Mesenchymal stem cell (in vitro differentiated cells and primary cell): ENCODE data around the gene KDM8.
"Not testable (repeated sequence)": the region's sequence is repeated elsewhere in the genome, so short reads cannot be mapped to it uniquely, and the experiment has no call there.

Experiments
- DNase-seq: peaks from one replicate; pipeline ENCODE4 v3.0.0-alpha.2; 2013
- H2AFZ ChIP-seq: one replicate; pipeline ENCODE4 v1.6.1; 2013; ENCODE audit warnings: low read depth, mild to moderate bottlenecking, control low read depth, inconsistent platforms, low read length, moderate library complexity
- H2AK5ac ChIP-seq: 2 replicates; pipeline ENCODE4 v1.6.1; 2013; ENCODE audit warnings: low read length, moderate library complexity, mild to moderate bottlenecking, inconsistent platforms; ENCODE audit not compliant: severe bottlenecking
- H2BK120ac ChIP-seq: one replicate; pipeline ENCODE4 v1.6.1; 2013; ENCODE audit warnings: low read depth, mild to moderate bottlenecking, inconsistent platforms, low read length, moderate library complexity
- H2BK12ac ChIP-seq, 2 experiments: one replicate each; pipeline ENCODE4 v1.6.1; 2013; ENCODE audit warnings: inconsistent platforms in 2 of 2, low read length in 2 of 2, mild to moderate bottlenecking in 2 of 2, moderate library complexity in 2 of 2, control low read depth in 1 of 2
- H2BK15ac ChIP-seq: one replicate; pipeline ENCODE4 v1.6.1; 2013; ENCODE audit warnings: mild to moderate bottlenecking, low read depth, inconsistent platforms; ENCODE audit not compliant: poor library complexity, severe bottlenecking
- H2BK5ac ChIP-seq: 2 replicates; pipeline ENCODE4 v1.6.1; 2013; ENCODE audit warnings: low read depth, mild to moderate bottlenecking, low read length, control low read depth, inconsistent platforms; ENCODE audit not compliant: poor library complexity, severe bottlenecking
- H3K14ac ChIP-seq, 2 experiments: one replicate each; pipeline ENCODE4 v1.6.1; 2013; ENCODE audit warnings: inconsistent platforms in 2 of 2, low read length in 2 of 2, control low read depth in 1 of 2, mild to moderate bottlenecking in 1 of 2, moderate library complexity in 1 of 2
- H3K18ac ChIP-seq, 2 experiments: one replicate each; pipeline ENCODE4 v1.6.1; 2013; ENCODE audit warnings: inconsistent platforms in 2 of 2, low read length in 2 of 2, control low read depth in 1 of 2, low read depth in 1 of 2, mild to moderate bottlenecking in 1 of 2
- H3K23ac ChIP-seq, 2 experiments: one replicate each; pipeline ENCODE4 v1.6.1; 2013; ENCODE audit warnings: inconsistent platforms in 2 of 2, low read length in 2 of 2, mild to moderate bottlenecking in 2 of 2, moderate library complexity in 2 of 2, control low read depth in 1 of 2
- H3K27ac ChIP-seq: 2 replicates; pipeline ENCODE4 v1.5.1; 2013; ENCODE audit warnings: mild to moderate bottlenecking, moderate library complexity, low read length, control low read depth, inconsistent platforms; ENCODE audit not compliant: poor library complexity, severe bottlenecking
- H3K27me3 ChIP-seq, 2 experiments: 2 replicates each; pipeline versions ENCODE4 v1.6.1 to v1.7.0; 2013; ENCODE audit warnings: low read length in 2 of 2, mild to moderate bottlenecking in 2 of 2, moderate library complexity in 2 of 2, control low read depth in 1 of 2, inconsistent platforms in 1 of 2; ENCODE audit not compliant: control insufficient read depth in 1 of 2, insufficient read depth in 1 of 2
- H3K36me3 ChIP-seq, 2 experiments: 2 replicates each; pipeline versions ENCODE4 v1.6.1 to v1.7.0; 2013; ENCODE audit warnings: low read length in 2 of 2, control low read depth in 1 of 2, inconsistent platforms in 1 of 2, low read depth in 1 of 2, mild to moderate bottlenecking in 1 of 2; ENCODE audit not compliant: insufficient read depth in 2 of 2, control insufficient read depth in 1 of 2
- H3K4ac ChIP-seq, 2 experiments: one replicate each; pipeline ENCODE4 v1.6.1; 2013; ENCODE audit warnings: inconsistent platforms in 2 of 2, low read length in 2 of 2, mild to moderate bottlenecking in 2 of 2, moderate library complexity in 2 of 2, control low read depth in 1 of 2, low read depth in 1 of 2
- H3K4me1 ChIP-seq: 2 replicates; pipeline ENCODE4 v1.6.1; 2013; ENCODE audit warnings: low read depth, low read length, control low read depth; ENCODE audit not compliant: control insufficient read depth, insufficient read depth
- H3K4me2 ChIP-seq: 2 replicates; pipeline ENCODE4 v1.6.1; 2013; ENCODE audit warnings: low read length, mild to moderate bottlenecking, inconsistent platforms; ENCODE audit not compliant: poor library complexity, severe bottlenecking
- H3K4me3 ChIP-seq, 2 experiments: 2 replicates each; pipeline versions ENCODE4 v1.5.1 to v1.7.0; 2013; ENCODE audit warnings: low read length in 2 of 2, mild to moderate bottlenecking in 2 of 2, control low read depth in 1 of 2, low read depth in 1 of 2; ENCODE audit not compliant: insufficient read depth in 1 of 2
- H3K79me1 ChIP-seq: replicated peaks from 2 replicates; pipeline ENCODE4 v1.6.1; 2013; ENCODE audit warnings: mild to moderate bottlenecking, control low read depth, low read length, inconsistent platforms; ENCODE audit not compliant: poor library complexity, severe bottlenecking
- H3K9ac ChIP-seq: 2 replicates; pipeline ENCODE4 v1.7.0; 2013; ENCODE audit warnings: mild to moderate bottlenecking, low read length, moderate library complexity
- H3K9me3 ChIP-seq: 2 replicates; pipeline ENCODE4 v1.7.0; 2013; ENCODE audit warnings: mild to moderate bottlenecking, low read length; ENCODE audit not compliant: control insufficient read depth
- H4K8ac ChIP-seq: one replicate; pipeline ENCODE4 v1.6.1; 2013; ENCODE audit warnings: inconsistent platforms, mild to moderate bottlenecking, low read length, moderate library complexity
- H4K91ac ChIP-seq: one replicate; pipeline ENCODE4 v1.6.1; 2013; ENCODE audit warnings: mild to moderate bottlenecking, low read length, inconsistent platforms
- WGBS: methylation state at CpG from one replicate; pipeline ENCODE4 v1.1.7; 2013; ENCODE audit warnings: mixed read lengths; 5-methylcytosine and 5-hydroxymethylcytosine counted together

The KDM8 gene

GRCh38 chr16:27245276-27246172 lies 42.2 kb downstream of the KDM8 start:
- Histone ChIP-seq H2BK15ac (no peak overlapping the region), H3K36me3 (peaks cover 0 to 4% of the 10 kb centered on the region in 2 experiments), H3K4me1 (peaks cover 35% of the 10 kb centered on the region), H2BK120ac (no peak overlapping the region), H3K14ac (peak overlapping the region in 1 of 2 experiments; percentile 50), H3K9ac (peak overlapping the region; percentile 54), H2BK5ac (no peak overlapping the region), H4K8ac (peak overlapping the region; percentile 52), H3K9me3 (no peaks in the 10 kb centered on the region), H3K79me1 (peaks cover 19% of the 10 kb centered on the region), H3K4ac (peak overlapping the region in 1 of 2 experiments; percentile 16), H4K91ac (peak overlapping the region; percentile 95), H3K4me3 (peak overlapping the region in 1 of 2 experiments; percentile 36), H3K23ac (no peak overlapping the region), H3K4me2 (peak overlapping the region; percentile 35), H2AFZ (no peak overlapping the region), H3K18ac (peak overlapping the region; percentile 40 to 82), H2AK5ac (no peak overlapping the region), H3K27ac (peak overlapping the region; percentile 78), H3K27me3 (no peaks in the 10 kb centered on the region), H2BK12ac (peak overlapping the region; percentile 1 to 76)
- peak; percentile 96 for DNase-seq
- 47% methylated on average over 19 of the region's 19 CpGs for WGBS

- 94% methylated on average over 4 of the region's 4 CpGs for WGBS
- H3K36me3 ChIP-seq = peaks cover 3 to 4% of the 10 kb centered on the region in 2 experiments
- H2AK5ac ChIP-seq = peak overlapping the region; percentile 13
- H3K9me3 ChIP-seq = no peaks in the 10 kb centered on the region
- H2AFZ ChIP-seq = no peak overlapping the region
- H2BK12ac ChIP-seq = no peak overlapping the region
- no peak overlapping the region for H3K18ac ChIP-seq
- no peak overlapping the region for H2BK15ac ChIP-seq
- no peak for DNase-seq
- no peak overlapping the region for H3K27ac ChIP-seq
- peaks cover 19% of the 10 kb centered on the region for H3K79me1 ChIP-seq
- no peak overlapping the region for H3K14ac ChIP-seq
- no peak overlapping the region for H2BK5ac ChIP-seq
- peak overlapping the region; percentile 54 for H3K9ac ChIP-seq
- no peak overlapping the region for H4K91ac ChIP-seq
- H3K4me3 ChIP-seq = peak overlapping the region in 1 of 2 experiments; percentile 36
- H3K4ac ChIP-seq = no peak overlapping the region
- no peak overlapping the region for H3K23ac ChIP-seq
- no peak overlapping the region for H2BK120ac ChIP-seq
- no peak overlapping the region for H3K4me2 ChIP-seq
- H4K8ac ChIP-seq = no peak overlapping the region
- H3K27me3 ChIP-seq = no peaks in the 10 kb centered on the region
- peaks cover 32% of the 10 kb centered on the region for H3K4me1 ChIP-seq
Measured at GRCh38 chr16:27246439-27246838, 43.1 kb downstream of the KDM8 start.

- not testable (repeated sequence) for H3K9me3 ChIP-seq, H3K4me2 ChIP-seq, H3K27me3 ChIP-seq, H4K91ac ChIP-seq, H2BK5ac ChIP-seq, H3K9ac ChIP-seq, H3K18ac ChIP-seq, H3K23ac ChIP-seq, H3K27ac ChIP-seq, H3K4ac ChIP-seq, DNase-seq, H3K14ac ChIP-seq, H3K36me3 ChIP-seq, H2BK15ac ChIP-seq, H2BK120ac ChIP-seq, H2AFZ ChIP-seq, H4K8ac ChIP-seq, H2BK12ac ChIP-seq, H3K4me3 ChIP-seq, H2AK5ac ChIP-seq
- H3K4me1 ChIP-seq = peaks cover 29% of the 10 kb centered on the region
- WGBS = 92% methylated on average over 1 of the region's 1 CpG
- H3K79me1 ChIP-seq = peaks cover 21% of the 10 kb centered on the region
Measured at GRCh38 chr16:27247076-27247475, 43.8 kb downstream of the KDM8 start.

- H4K91ac ChIP-seq = no peak overlapping the region
- no peak overlapping the region for H2AFZ ChIP-seq
- H3K27me3 ChIP-seq = no peaks in the 10 kb centered on the region
- H2BK15ac ChIP-seq = no peak overlapping the region
- no peak overlapping the region for H2BK5ac ChIP-seq
- H3K36me3 ChIP-seq = peaks cover 3 to 4% of the 10 kb centered on the region in 2 experiments
- WGBS = 81% methylated on average over 2 of the region's 2 CpGs
- no peak overlapping the region for H2BK120ac ChIP-seq
- no peak overlapping the region for H2BK12ac ChIP-seq
- DNase-seq = peak; percentile 27
- H3K9ac ChIP-seq = no peak overlapping the region
- H2AK5ac ChIP-seq = no peak overlapping the region
- no peak overlapping the region for H3K4ac ChIP-seq
- no peaks in the 10 kb centered on the region for H3K9me3 ChIP-seq
- H3K18ac ChIP-seq = no peak overlapping the region
- H3K14ac ChIP-seq = no peak overlapping the region
- H3K4me1 ChIP-seq = peaks cover 24% of the 10 kb centered on the region
- H3K4me2 ChIP-seq = no peak overlapping the region
- H3K27ac ChIP-seq = no peak overlapping the region
- H3K23ac ChIP-seq = no peak overlapping the region
- no peak overlapping the region for H3K4me3 ChIP-seq
- H4K8ac ChIP-seq = no peak overlapping the region
- peaks cover 25% of the 10 kb centered on the region for H3K79me1 ChIP-seq
Measured at GRCh38 chr16:27248036-27248435, 44.7 kb downstream of the KDM8 start.
